Measurements from ENCODE around the gene STX2.
A peak's percentile ranks its signal among the peaks of the same experiment; 100 is the strongest.
"Not testable (repeated sequence)": the region's sequence is repeated elsewhere in the genome, so short reads cannot be mapped to it uniquely, and the experiment has no call there.

The STX2 gene

DNA sequence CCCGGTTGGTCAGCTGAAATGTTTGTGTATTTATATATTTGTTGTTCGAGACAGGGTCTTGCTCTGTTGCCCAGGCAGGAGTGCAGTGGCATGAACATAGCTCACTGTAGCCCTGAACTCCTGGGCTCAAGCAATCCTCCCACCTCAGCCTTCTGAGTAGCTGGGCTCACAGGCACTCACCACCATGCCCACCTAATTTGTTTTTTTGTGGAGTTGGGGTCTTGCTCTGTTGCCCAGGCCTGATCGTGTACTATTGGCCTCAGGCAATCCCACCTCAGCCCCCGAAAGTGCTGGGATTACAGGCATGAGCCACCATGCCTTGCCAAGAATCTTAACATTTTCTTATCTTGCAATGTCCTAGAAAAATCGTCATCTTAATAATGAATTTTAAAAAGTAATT is 36.1 kb upstream of the STX2 start:
- no peak for DNase-seq (ENCODE audit: low read depth in 1 of 2, low spot score in 1 of 2)
- TF ChIP-seq JUND (IDR thresholded peaks at IDR 0.05; ENCODE audit: low read depth) = no peak
- in situ Hi-C loops (cut with HindIII; ENCODE audit: low pct_unique_long_range_greater_than_20kb, low sequenced_read_pairs) = no loop called here

DNA sequence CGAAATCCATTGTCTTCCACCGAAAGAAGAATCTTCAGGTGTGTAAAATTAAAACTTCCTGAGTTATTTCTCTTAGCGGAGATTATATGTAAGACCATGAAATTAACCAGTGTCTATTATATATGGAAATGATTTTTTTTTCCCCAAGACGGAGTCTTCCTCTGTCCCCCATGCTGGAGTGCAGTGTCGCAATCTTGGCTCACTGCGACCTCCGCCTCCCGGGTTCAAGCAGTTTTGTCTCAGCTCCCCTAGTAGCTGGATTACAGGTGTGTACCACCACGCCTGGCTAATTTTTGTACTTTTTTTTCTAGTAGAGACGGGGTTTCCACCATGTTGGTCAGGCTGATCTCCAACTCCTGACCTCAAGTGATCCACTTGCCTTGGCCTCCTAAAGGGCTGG is 35.6 kb upstream of the STX2 start:
- TF ChIP-seq JUND (IDR thresholded peaks at IDR 0.05; ENCODE audit: low read depth) = no peak
- in situ Hi-C loops (cut with HindIII; ENCODE audit: low pct_unique_long_range_greater_than_20kb, low sequenced_read_pairs) = no loop called here
- DNase-seq (ENCODE audit: low read depth in 1 of 2, low spot score in 1 of 2) = no peak

DNA sequence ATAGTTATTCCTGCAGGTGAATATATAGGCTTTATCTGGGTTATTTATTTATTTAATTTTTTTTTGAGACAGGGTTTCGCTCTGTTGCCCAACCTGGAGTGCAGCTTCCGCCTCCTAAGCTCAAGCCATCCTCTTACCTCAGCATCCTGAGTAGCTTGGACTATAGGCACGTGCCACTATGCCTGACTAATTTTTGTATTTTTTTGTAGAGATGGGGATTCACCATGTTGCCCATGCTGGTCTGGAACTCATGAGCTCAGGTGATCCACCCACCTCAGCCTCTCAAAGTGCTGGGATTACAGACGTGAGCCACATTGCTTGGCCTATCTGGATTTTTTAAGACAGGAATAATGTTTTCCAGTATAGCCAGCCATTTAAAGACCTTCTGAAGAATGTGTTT is 34.8 kb upstream of the STX2 start:
- no peak for TF ChIP-seq JUND (IDR thresholded peaks at IDR 0.05; ENCODE audit: low read depth)
- DNase-seq (ENCODE audit: low read depth in 1 of 2, low spot score in 1 of 2) = no peak
- in situ Hi-C loops (cut with HindIII; ENCODE audit: low pct_unique_long_range_greater_than_20kb, low sequenced_read_pairs) = no loop called here

DNA sequence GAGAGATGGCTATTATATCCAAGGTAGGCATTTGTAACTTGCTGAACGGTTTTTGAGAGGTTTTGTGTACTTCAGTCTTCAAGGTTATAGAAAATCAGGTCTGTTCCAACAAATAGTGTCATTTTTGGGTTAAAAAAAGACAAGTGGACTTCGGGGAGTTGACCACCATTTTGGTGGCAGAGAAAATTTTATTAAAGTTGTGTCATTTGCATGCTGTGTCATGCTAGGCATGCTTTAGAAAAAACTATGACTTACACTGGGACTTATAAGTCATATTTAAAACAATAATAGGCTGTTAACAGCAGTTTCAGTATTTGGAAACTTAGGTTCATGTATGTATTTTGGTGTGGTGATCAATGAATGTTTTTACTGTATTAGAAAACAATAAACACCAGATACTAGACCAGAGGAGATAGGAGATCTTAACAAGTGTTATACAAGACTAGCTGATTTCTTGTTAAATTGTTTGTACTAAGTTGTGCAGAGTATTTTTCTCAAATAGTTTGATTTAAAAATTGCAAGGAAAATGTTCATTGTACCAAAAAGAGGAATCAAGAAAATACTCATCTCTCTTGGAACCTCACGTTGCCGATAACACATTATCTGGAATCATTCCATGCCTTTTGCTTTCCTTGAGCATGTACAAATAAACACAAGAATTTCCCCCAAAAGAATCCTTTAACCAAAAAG is 34.2 kb upstream of the STX2 start:
- no peak for DNase-seq (ENCODE audit: low read depth in 1 of 2, low spot score in 1 of 2)
- no peak for TF ChIP-seq JUND (IDR thresholded peaks at IDR 0.05; ENCODE audit: low read depth)
- in situ Hi-C loops (cut with HindIII; ENCODE audit: low pct_unique_long_range_greater_than_20kb, low sequenced_read_pairs) = no loop called here

DNA sequence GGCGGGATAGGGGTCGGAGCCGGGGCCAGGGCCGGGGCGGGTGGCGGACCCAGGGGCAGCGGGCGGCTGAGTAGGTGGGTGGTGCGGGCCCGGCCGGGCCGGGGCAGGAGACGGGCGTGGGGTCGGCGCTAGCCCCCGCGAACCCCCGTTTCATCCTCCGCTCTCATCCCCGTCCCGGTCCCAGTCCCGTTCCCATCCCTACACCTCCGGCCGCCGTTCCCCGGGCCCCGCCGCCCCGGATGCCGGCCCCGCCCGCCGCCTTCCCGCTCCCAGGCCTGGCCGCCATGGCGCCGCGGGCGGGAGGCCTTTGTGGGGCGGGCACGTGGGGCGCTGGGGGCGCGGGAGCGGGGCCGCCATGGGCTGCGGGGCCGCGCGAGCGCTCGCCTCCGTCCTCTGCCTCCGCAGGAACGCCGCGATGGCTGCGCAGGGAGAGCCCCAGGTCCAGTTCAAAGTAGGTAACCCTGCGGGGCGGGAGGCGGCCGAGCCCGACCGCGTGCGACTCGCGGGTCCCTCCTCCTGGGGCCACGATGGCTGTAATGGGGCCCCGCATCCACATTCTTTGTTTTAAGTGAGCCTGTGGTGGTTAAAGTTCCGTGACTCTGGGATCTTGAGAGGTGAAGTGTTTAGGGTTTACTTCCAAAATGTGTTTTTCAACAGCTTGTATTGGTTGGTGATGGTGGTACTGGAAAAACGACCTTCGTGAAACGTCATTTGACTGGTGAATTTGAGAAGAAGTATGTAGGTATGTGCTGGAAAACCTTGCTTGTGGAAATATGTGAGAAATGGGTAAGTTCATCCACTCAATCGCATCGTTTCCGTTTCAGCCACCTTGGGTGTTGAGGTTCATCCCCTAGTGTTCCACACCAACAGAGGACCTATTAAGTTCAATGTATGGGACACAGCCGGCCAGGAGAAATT is 33.4 kb upstream of the STX2 start:
- peak; percentile 45 to 59 for DNase-seq (ENCODE audit: low read depth in 1 of 2, low spot score in 1 of 2)
- TF ChIP-seq JUND (IDR thresholded peaks at IDR 0.05; ENCODE audit: low read depth) = no peak
- in situ Hi-C loops (cut with HindIII; ENCODE audit: low pct_unique_long_range_greater_than_20kb, low sequenced_read_pairs) = no loop called here

DNA sequence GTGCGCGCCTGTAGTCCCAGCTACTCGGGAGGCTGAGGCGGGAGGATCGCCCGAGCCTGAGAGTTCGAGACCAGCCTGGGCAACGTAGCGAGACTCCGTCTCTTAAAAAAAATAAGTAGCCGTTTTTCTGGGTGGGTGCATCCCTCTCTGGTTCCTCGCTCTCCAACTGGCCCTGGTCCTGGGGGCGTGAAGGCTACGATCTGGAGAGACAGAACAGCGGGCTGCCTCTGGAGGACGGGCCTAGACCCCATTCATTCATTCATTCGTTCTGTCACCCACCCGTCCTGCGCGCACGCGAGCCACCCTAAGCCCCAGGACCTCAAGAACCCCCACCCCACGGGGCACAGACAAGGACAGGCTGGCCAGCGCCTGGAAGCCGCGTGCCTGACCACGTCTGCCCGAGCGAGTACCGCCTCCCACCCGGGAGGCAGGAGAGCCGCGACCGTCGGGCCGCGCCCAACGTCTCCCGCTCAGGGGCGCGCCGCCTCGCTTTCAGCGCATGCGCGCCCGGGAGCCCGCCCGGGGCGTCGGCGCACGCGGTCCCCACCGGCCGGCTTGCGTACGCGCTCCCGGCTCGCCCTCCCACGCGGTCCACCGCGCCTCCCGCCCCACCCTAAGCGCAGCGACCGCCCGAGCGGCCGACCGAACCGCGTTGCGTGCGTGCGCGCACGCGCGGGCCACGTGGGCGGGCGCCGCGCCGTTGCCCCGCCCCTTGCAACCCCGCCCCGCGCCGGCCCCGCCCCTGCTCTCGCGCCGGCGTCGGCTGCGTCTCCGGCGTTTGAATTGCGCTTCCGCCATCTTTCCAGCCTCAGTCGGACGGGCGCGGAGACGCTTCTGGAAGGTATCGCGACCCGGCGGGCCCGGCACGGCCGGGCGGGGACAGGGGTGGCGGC is 32.5 kb upstream of the STX2 start, which contains the start of gene RAN:
TSS of gene RAN (plus strand) at position 781 of the 893 bp plus-strand sequence. CDS start 528 bp downstream, outside the sequence.
- in situ Hi-C loops (cut with HindIII; ENCODE audit: low pct_unique_long_range_greater_than_20kb, low sequenced_read_pairs) = no loop called here
- no peak for TF ChIP-seq JUND (IDR thresholded peaks at IDR 0.05; ENCODE audit: low read depth)

DNA sequence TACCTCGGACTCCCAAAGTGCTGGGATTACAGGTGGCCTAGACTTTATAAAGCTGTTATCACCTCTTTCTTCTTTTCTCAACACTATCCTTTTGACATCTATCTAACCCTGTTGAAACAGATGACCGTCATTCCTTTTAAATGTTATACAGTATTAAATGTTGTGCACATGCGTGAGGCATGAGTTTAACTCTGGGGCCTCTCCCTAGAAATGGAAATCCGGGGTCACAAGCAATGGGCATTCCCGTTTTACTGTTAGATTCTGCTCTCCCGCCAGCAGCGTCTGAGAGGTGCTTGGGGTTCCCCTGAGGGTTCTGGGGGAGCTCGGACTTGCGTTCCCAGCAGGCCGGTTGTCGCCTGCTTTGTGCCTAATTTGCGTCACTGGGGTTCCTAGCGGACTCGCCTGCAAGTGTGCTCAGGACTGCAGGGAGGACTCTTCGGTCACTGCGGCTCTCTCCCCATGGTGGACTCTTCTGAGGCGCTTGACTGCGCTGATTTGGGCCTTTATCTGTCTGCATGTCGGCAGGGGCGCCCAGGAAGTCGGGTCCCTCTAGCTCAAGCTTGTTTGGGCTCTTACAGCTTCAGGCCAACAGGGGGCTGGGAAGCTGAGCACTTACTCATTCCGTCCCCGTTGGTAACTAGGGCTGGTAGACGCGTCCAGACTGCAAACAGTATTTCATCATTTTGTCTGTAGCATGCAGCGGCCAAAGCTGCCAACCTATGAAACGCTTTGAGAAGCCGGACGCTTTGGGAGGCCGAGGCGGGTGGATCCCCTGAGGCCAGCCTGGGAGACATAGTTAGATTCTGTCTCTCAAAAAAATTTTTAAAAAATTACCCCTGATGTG is 31.6 kb upstream of the STX2 start:
- peak; percentile 87 to 94 for DNase-seq (ENCODE audit: low read depth in 1 of 2, low spot score in 1 of 2)
- TF ChIP-seq JUND (IDR thresholded peaks at IDR 0.05; ENCODE audit: low read depth) = no peak
- in situ Hi-C loops (cut with HindIII; ENCODE audit: low pct_unique_long_range_greater_than_20kb, low sequenced_read_pairs) = no loop called here

More for the DNA sequence above, 32.5 kb upstream of the STX2 start, which contains the start of gene RAN:
- DNase-seq (ENCODE audit: low read depth in 1 of 2, low spot score in 1 of 2) = peak; percentile 97 to 99

DNA sequence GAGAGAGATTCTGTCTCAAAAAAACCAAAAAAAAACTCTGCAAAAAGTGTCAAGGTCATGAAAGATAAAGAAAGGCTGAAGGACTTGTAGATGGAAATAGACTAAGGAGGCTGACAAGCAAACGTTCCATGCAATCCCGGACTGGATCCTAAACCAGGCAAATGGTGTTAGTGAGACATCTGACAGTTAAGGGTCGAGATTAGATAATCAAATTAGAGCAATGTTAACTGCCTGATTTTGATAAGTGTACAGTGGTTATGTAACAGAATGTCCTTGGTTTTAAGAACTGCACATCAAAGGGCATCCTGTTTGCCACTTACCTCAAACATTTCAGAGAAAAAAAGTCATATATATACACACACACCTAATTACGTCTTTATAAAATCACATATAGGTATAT is 29.4 kb upstream of the STX2 start:
- in situ Hi-C loops (cut with HindIII; ENCODE audit: low pct_unique_long_range_greater_than_20kb, low sequenced_read_pairs) = no loop called here
- no peak for TF ChIP-seq JUND (IDR thresholded peaks at IDR 0.05; ENCODE audit: low read depth)
- DNase-seq (ENCODE audit: low read depth in 1 of 2, low spot score in 1 of 2) = no peak

DNA sequence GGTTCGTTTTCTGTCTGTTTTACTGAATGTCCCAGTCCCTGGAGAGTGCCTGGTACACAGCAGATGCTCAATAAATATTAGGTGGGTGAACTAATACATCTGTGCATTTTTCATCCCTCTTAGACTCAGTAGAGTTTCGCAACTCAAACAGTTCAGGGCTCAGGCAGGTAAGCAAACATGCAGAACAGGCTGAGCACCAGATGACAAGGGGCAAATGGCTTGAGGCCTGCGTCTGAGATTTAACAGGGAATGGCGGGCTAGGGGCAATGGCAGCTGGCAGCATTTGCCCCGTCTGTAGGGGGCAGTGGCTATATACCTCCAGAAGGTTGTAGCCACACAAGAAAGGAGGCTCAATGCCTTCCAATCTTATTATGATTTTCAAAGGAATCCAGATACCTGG is 24.2 kb upstream of the STX2 start:
- DNase-seq (ENCODE audit: low read depth in 1 of 2, low spot score in 1 of 2) = peak in 1 of 2 experiments; percentile 86
- in situ Hi-C loops (cut with HindIII; ENCODE audit: low pct_unique_long_range_greater_than_20kb, low sequenced_read_pairs) = no loop called here
- no peak for TF ChIP-seq JUND (IDR thresholded peaks at IDR 0.05; ENCODE audit: low read depth)

DNA sequence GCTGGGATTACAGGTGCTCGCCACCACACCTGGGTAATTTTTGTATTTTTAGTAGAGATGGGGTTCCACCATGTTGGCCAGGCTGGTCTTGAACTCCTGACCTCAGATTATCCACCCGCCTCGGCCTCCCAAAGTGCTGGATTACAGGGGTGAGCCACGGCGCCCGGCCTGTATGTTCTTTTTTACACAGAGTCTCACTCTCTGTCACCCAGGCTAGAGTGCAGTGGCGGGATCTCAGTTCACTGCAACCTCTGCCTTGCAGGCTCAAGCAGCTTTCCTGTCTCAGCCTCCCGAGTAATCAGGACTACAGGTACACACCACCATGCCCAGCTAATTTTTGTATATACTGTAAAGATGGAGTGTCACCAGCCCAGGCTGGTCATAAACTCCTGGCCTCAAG is 23.7 kb upstream of the STX2 start:
- in situ Hi-C loops (cut with HindIII; ENCODE audit: low pct_unique_long_range_greater_than_20kb, low sequenced_read_pairs); DNase-seq (ENCODE audit: low read depth in 1 of 2, low spot score in 1 of 2): not testable (repeated sequence)

DNA sequence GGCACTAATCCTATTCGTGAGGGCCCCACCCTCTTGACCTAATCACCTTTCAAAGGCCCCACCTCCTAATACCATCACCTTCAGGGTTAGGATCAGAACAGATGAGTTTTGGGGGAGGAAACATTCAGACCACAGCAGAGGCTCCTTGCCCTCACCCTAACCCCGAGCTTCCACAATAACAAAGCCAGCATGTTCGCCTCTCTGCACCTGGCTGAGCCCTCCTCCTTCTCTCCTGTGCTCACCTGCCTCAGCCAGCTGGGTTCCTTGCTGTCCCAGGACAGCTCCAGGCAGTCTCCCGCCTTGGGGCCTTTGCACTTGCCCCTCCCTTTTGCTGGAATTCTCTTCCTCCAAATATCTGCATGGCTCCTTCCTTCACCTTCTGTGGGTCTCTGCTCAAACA is 23.1 kb upstream of the STX2 start:
- in situ Hi-C loops (cut with HindIII; ENCODE audit: low pct_unique_long_range_greater_than_20kb, low sequenced_read_pairs) = no loop called here
- no peak for DNase-seq (ENCODE audit: low read depth in 1 of 2, low spot score in 1 of 2)
- no peak for TF ChIP-seq JUND (IDR thresholded peaks at IDR 0.05; ENCODE audit: low read depth)
